Cardiac muscle cell (in vitro differentiated cells and primary cell): ENCODE data around the gene RUSC1. TPM values are rescaled to one million over a fixed set of nuclear protein-coding genes. Genes with fewer than 3 reads are reported as not detected.

Source experiments
- DNase-seq, 2 donors: peaks; one replicate each; pipeline versions ENCODE4 v3.0.0 to v3.0.0-alpha.2; 2010 to 2017; ENCODE audit warnings: low read depth in 1 of 2, low spot score in 1 of 2
- H3K27ac ChIP-seq: fragments of 200-600 bp; sonication (generic); 2 replicates; pipeline ENCODE4 v1.5.1; 2016
- H3K27me3 ChIP-seq: fragments of 200-600 bp; sonication (generic); 2 replicates; pipeline ENCODE4 v1.6.0; 2016; ENCODE audit warnings: control low read depth
- H3K36me3 ChIP-seq: fragments of 200-600 bp; sonication (generic); 2 replicates; pipeline ENCODE4 v1.5.1; 2016; ENCODE audit warnings: control low read depth
- H3K4me1 ChIP-seq: fragments of 200-600 bp; sonication (generic); 2 replicates; pipeline ENCODE4 v1.8.1; 2017; ENCODE audit warnings: low read depth, mild to moderate bottlenecking, mixed run types
- H3K4me3 ChIP-seq: fragments of 200-600 bp; sonication (generic); 2 replicates; pipeline ENCODE4 v1.5.1; 2016; ENCODE audit warnings: mild to moderate bottlenecking
- H3K9me3 ChIP-seq: fragments of 200-600 bp; sonication (generic); 2 replicates; pipeline ENCODE4 v1.5.1; 2017; ENCODE audit warnings: low read depth, mild to moderate bottlenecking, control low read depth
- polyA plus RNA-seq: library from polyadenylated mRNA; unstranded; fragments of >200 nt; fragmentation: Nextera tagmentation; extraction: Ambion mirVana; gene quantifications from 2 replicates; pipeline ENCODE4 v1.2.1, GENCODE V29; 2016
- total RNA-seq: library from RNA; depleted of rRNA; stranded (reverse); fragments of >200 nt; gene quantifications from 2 replicates; pipeline ENCODE4 v1.2.3, GENCODE V29; 2016
- TF ChIP-seq, protein P1 (sequence below): IDR thresholded peaks from 2 replicates; pipeline ENCODE4 v1.5.1; 2012; ENCODE audit warnings: low read depth, mild to moderate bottlenecking, low read length

RUSC1 gene, protein sequence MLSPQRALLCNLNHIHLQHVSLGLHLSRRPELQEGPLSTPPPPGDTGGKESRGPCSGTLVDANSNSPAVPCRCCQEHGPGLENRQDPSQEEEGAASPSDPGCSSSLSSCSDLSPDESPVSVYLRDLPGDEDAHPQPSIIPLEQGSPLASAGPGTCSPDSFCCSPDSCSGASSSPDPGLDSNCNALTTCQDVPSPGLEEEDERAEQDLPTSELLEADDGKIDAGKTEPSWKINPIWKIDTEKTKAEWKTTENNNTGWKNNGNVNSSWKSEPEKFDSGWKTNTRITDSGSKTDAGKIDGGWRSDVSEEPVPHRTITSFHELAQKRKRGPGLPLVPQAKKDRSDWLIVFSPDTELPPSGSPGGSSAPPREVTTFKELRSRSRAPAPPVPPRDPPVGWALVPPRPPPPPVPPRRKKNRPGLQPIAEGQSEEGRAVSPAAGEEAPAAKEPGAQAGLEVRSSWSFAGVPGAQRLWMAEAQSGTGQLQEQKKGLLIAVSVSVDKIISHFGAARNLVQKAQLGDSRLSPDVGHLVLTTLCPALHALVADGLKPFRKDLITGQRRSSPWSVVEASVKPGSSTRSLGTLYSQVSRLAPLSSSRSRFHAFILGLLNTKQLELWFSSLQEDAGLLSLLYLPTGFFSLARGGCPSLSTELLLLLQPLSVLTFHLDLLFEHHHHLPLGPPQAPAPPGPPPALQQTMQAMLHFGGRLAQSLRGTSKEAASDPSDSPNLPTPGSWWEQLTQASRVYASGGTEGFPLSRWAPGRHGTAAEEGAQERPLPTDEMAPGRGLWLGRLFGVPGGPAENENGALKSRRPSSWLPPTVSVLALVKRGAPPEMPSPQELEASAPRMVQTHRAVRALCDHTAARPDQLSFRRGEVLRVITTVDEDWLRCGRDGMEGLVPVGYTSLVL
- 25.9 and 35.6 TPM in 2 replicates for total RNA-seq
- polyA plus RNA-seq = 26.7 and 44.4 TPM in 2 replicates

DNA sequence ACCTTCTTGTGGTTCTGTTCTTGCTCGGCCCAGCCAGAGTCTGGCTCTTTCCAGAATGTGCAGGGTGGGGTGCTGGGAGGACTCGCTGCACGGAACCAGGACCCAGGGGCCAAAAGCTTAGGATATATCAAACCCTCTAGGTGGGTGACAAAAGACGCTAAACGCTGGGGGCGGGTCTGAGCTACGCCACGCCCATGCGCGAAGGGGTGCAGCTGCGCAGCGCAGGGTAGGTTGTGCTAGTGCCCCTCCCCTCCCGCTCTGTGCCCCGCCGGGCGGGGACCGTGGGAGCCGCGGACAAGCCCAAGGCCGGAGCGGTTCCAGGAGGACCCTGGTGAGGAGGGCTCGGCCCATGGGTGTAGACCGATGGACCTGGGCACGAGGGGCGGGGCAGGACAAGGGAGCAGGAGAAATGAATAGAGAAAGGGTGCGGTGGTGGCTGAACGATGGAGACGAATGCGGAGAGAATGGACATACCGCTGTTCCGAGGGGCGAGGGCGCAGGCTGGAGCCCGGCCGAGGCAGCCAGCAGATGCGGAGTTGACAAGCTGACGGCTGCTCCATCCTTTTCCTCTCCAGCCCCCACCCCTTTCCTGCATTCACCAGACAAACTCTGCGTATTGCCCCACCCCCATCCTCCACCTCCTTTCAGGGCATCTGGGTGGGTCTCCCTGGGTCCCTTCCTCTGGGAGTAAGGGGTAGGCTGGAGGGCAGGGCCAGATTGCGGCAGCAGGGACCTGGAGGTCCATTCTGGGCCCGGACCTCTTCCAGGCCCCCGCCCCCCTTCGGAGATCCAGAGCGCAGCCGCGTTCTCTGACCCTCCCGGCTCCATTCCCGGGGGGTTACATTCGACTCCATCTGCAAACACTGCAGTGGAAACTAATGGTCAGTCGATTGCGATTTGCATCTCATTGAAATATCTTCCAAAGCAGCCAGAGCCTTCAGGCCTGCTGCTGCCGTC is at the start of gene RUSC1:
RUSC1 (plus strand) TSS at position 234 of the 957 bp plus-strand sequence. CDS start 880 bp downstream, outside the sequence.
- TF ChIP-seq, protein P1, sequence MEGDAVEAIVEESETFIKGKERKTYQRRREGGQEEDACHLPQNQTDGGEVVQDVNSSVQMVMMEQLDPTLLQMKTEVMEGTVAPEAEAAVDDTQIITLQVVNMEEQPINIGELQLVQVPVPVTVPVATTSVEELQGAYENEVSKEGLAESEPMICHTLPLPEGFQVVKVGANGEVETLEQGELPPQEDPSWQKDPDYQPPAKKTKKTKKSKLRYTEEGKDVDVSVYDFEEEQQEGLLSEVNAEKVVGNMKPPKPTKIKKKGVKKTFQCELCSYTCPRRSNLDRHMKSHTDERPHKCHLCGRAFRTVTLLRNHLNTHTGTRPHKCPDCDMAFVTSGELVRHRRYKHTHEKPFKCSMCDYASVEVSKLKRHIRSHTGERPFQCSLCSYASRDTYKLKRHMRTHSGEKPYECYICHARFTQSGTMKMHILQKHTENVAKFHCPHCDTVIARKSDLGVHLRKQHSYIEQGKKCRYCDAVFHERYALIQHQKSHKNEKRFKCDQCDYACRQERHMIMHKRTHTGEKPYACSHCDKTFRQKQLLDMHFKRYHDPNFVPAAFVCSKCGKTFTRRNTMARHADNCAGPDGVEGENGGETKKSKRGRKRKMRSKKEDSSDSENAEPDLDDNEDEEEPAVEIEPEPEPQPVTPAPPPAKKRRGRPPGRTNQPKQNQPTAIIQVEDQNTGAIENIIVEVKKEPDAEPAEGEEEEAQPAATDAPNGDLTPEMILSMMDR = no peak
- Histone ChIP-seq H3K9me3 (no peaks in the 10 kb centered on the region), H3K4me1 (peaks cover 8% of the 10 kb centered on the region), H3K27me3 (no peaks in the 10 kb centered on the region), H3K36me3 (peaks cover 8% of the 10 kb centered on the region), H3K27ac (no peak within 1 kb of the TSS), H3K4me3 (peak within 1 kb of the TSS; percentile 19)
- DNase-seq = peak; percentile 61 to 71

DNA sequence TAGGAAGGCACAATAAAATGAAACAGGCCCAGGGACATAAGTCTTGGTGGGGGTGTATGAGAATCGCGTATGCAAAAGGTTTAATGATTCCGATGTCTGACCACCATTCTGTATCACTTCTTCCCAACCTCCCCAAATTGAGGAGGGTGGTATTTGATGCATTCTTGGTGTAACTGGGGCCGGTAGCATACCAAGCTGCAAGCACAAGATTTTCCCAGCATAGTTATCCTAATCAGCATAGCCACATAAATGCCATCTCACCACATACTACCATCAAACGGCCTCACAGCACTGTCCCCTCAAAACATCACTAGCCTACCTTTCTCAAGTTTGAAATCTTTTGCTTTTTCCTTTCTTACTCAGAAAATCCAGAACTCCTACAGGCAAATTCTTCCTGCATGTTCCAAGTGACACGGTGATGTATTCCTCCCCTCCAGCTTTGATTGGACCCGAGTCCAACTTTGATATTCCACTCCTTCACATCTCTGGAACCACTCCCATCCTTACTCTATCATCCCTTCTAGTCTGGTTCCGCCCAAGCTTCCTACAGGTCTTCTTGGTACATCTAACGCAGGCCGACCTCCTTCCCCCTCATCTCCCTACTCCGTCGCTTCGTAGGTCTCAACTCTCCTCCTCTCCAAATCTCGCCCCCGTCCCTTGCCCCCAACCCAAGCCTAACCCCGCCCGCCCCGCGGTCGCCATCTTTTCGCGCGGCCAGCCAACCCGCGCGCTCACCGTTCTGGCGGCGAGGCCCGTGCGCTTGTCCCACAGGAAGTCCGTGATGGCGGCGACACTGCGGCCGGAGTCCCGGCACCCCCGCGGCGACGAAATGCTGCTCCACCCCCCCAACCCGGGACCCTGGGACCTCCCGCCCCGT is 48.0 kb upstream of the RUSC1 start:
- peak; percentile 63 to 72 for DNase-seq

DNA sequence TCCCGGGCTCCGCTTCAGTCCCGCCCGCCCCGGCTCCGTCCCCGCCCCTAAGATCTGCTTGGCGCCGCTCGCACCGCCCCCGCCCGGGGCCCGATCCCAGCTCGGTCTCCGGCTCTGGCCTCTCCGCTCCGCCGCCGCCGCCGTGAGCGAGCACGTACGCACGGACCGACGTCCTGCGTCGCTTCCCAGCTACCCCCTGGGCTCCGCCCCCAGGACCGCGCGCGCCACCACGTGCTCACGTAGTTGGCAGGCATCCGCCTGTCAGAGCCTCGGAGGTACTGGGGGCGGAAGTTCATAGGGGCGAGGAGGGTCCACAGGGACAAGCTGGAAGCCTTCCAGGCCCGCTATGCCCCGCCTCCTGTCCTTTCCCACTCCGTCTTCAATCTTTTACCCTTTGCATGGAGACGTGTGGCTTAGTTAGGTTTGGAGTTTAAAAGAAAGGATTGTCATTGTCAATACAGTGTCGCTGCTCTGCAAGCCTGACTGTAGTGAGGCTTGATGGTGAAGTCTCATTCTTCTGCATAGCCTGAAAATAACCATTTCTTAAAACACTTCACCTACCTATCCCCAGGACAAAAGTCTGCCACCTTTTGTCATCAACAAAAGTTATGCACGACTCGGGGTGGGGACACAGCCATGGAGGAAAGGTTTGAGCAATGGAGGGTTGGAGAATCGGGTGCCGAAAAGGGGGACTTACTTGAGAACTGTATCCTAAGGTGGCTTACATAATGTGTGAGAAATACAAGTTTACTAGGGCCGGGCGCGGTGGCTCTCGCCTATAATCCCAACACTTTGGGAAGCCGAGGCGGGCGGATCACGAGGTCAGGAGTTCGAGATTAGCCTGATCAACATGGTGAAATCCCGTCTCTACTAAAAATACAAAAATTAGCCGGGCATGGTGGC is 47.1 kb upstream of the RUSC1 start, which contains the start of gene CLK2:
CLK2 (minus strand) TSS at position 162 of the 903 bp plus-strand sequence. CDS start 2,527 bp downstream, outside the sequence.
- Histone ChIP-seq H3K4me3 (peak within 1 kb of the TSS; percentile 78), H3K9me3 (no peaks in the 10 kb centered on the region), H3K4me1 (peaks cover 11% of the 10 kb centered on the region), H3K27ac (peak within 1 kb of the TSS; percentile 95), H3K36me3 (peaks cover 20% of the 10 kb centered on the region), H3K27me3 (no peaks in the 10 kb centered on the region)
- peak; percentile 98 for DNase-seq
- TF ChIP-seq, protein P1 = no peak

More for the DNA sequence above, 48.0 kb upstream of the RUSC1 start:
- peak overlapping the region; percentile 78 for H3K4me3 ChIP-seq
- TF ChIP-seq, protein P1 = no peak
- peak overlapping the region; percentile 95 for H3K27ac ChIP-seq
- H3K36me3 ChIP-seq = peaks cover 29% of the 10 kb centered on the region
- H3K4me1 ChIP-seq = peaks cover 11% of the 10 kb centered on the region
- no peaks in the 10 kb centered on the region for H3K9me3 ChIP-seq
- no peaks in the 10 kb centered on the region for H3K27me3 ChIP-seq
